SU-DHL-6 (cell line): Measurements from ENCODE around the gene FAM20A.

ENCODE experiments used
- CTCF ChIP-seq: fragments of 200-600 bp; sonication (generic); IDR thresholded peaks from one replicate; pipeline ENCODE4 v1.5.1; 2017; ENCODE audit warnings: antibody characterized with exemption, mild to moderate bottlenecking, low read length, moderate library complexity; ENCODE audit not compliant: insufficient read depth, poor library complexity, severe bottlenecking
- EZH2phosphoT487 ChIP-seq: fragments of 200-600 bp; sonication (generic), shearing (Covaris generic); conservative IDR thresholded peaks from 2 replicates; pipeline ENCODE4 v1.6.1; 2018; ENCODE audit warnings: mild to moderate bottlenecking, antibody characterized with exemption, low read length, moderate library complexity, mixed read lengths

- no peak for TF ChIP-seq CTCF
- no peak for TF ChIP-seq EZH2phosphoT487
Measured at GRCh38 chr17:68556551-68556950, 44.6 kb downstream of the FAM20A start.
